Measurements from ENCODE around the gene IGSF21.

- no peak for TF ChIP-seq OSR1 (CRISPR knock-in tag; IDR thresholded peaks at IDR 0.05)
- TF ChIP-seq PATZ1 (CRISPR knock-in tag; IDR thresholded peaks at IDR 0.05; ENCODE audit: borderline replicate concordance), result no peak
- no peak for TF ChIP-seq TCF4 (CRISPR knock-in tag; IDR thresholded peaks at IDR 0.05; ENCODE audit: borderline replicate concordance)
Measured at GRCh38 chr1:18426580-18426979, 319.0 kb downstream of the IGSF21 start.

Measured in SK-N-SH treated with all-trans-retinoic acid at 6 μM for 48 hours (cell line).